ENCODE measurements around the gene KIZ. TPM values are rescaled to one million over a fixed set of nuclear protein-coding genes. Genes with fewer than 3 reads are reported as not detected.
A peak's percentile ranks its signal among the peaks of the same experiment; 100 is the strongest.

KIZ gene
- total and polyA plus RNA-seq, 7 donors = 4.6 to 26.2 (median 18.6) TPM

GRCh38 chr20:21133404-21133803 is 7.5 kb downstream of the KIZ start:
- intact Hi-C loops (cut with DNase I) = no loop called here
- no peaks in the 10 kb centered on the region for H3K27me3 ChIP-seq (ENCODE audit: insufficient read depth in 3 of 3, low read length in 2 of 3)
- no peaks in the 10 kb centered on the region for H3K9me3 ChIP-seq
- H3K36me3 ChIP-seq (ENCODE audit: insufficient read depth in 1 of 2, low read depth in 1 of 2) = peaks cover 0 to 12% of the 10 kb centered on the region in 2 donors
- TF ChIP-seq, protein P1, sequence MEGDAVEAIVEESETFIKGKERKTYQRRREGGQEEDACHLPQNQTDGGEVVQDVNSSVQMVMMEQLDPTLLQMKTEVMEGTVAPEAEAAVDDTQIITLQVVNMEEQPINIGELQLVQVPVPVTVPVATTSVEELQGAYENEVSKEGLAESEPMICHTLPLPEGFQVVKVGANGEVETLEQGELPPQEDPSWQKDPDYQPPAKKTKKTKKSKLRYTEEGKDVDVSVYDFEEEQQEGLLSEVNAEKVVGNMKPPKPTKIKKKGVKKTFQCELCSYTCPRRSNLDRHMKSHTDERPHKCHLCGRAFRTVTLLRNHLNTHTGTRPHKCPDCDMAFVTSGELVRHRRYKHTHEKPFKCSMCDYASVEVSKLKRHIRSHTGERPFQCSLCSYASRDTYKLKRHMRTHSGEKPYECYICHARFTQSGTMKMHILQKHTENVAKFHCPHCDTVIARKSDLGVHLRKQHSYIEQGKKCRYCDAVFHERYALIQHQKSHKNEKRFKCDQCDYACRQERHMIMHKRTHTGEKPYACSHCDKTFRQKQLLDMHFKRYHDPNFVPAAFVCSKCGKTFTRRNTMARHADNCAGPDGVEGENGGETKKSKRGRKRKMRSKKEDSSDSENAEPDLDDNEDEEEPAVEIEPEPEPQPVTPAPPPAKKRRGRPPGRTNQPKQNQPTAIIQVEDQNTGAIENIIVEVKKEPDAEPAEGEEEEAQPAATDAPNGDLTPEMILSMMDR (IDR thresholded peaks at IDR 0.05) = no peak
- 33 to 56% (median 44%) methylated on average over 4 of the region's 4 CpGs for WGBS, 3 donors
- no peak overlapping the region for H3K4me3 ChIP-seq
- peaks cover 16% of the 10 kb centered on the region for H3K4me1 ChIP-seq
- ATAC-seq = peak in 3 of 4 donors; percentile 43 to 62 (median 60)
- no peak for DNase-seq
- no peak overlapping the region for H3K27ac ChIP-seq

- peaks cover 0 to 19% of the 10 kb centered on the region in 2 donors for H3K36me3 ChIP-seq (ENCODE audit: insufficient read depth in 1 of 2, low read depth in 1 of 2)
These were observed 8.2 kb downstream of the KIZ start for GRCh38 chr20:21133917-21134622.

DNA sequence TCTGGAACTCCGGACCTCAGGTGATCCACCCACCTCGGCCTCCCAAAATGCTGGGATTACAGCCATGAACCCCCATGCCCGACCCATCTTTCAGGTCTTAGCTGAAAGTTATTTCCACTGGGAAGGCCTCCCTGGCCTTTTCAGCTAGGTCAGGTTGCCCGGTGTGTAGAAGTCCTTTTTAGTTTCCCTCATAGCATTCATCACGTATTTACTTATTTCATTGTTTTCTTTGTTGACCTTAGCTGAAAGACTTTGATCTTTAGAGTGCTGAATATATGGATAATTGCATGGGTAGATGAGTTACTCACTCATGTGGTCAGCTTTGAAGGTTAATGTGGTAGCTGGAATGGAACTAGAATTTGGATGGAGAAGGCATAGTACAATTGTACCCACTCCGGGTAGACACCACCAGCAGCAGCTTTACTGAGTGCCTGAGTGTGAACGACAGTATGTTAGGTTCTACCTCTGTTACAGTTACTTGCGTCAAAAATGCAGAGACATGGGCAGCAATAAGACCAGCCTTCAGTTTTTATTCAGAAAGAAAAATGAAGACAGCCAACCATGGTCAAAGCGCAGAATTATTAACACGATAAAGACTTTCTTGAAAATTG is 9.1 kb downstream of the KIZ start:
- intact Hi-C loops (cut with DNase I) = no loop called here
- peaks cover 16% of the 10 kb centered on the region for H3K4me1 ChIP-seq
- WGBS, 3 donors = 95 to 98% (median 97%) methylated on average over 10 of the region's 10 CpGs
- H3K27ac ChIP-seq = no peak overlapping the region
- ATAC-seq (no peak), DNase-seq (no peak)
- TF ChIP-seq, protein P1 (IDR thresholded peaks at IDR 0.05) = no peak
- peaks cover 0 to 21% of the 10 kb centered on the region in 2 donors for H3K36me3 ChIP-seq (ENCODE audit: insufficient read depth in 1 of 2, low read depth in 1 of 2)
- H3K9me3 ChIP-seq = no peaks in the 10 kb centered on the region
- no peak overlapping the region for H3K4me3 ChIP-seq
- no peaks in the 10 kb centered on the region for H3K27me3 ChIP-seq (ENCODE audit: insufficient read depth in 3 of 3, low read length in 2 of 3)

More at GRCh38 chr20:21133917-21134622, 8.2 kb downstream of the KIZ start:
- no peak for DNase-seq
- intact Hi-C loops (cut with DNase I) = no loop called here
- peaks cover 16% of the 10 kb centered on the region for H3K4me1 ChIP-seq
- H3K9me3 ChIP-seq = no peaks in the 10 kb centered on the region
- H3K27me3 ChIP-seq (ENCODE audit: insufficient read depth in 3 of 3, low read length in 2 of 3) = no peaks in the 10 kb centered on the region
- 90 to 93% (median 93%) methylated on average over 16 of the region's 16 CpGs for WGBS, 3 donors
- H3K4me3 ChIP-seq = no peak overlapping the region
- no peak overlapping the region for H3K27ac ChIP-seq
- ATAC-seq = no peak
- TF ChIP-seq, protein P1 (IDR thresholded peaks at IDR 0.05) = no peak

- intact Hi-C loops (cut with DNase I) = no loop called here
- ATAC-seq (no peak), DNase-seq (no peak)
- Histone ChIP-seq H3K4me1 (peaks cover 16% of the 10 kb centered on the region), H3K4me3 (no peak overlapping the region), H3K27ac (no peak overlapping the region), H3K9me3 (no peaks in the 10 kb centered on the region), H3K36me3 (ENCODE audit: insufficient read depth in 1 of 2, low read depth in 1 of 2) (peaks cover 0 to 21% of the 10 kb centered on the region in 2 donors), H3K27me3 (ENCODE audit: insufficient read depth in 3 of 3, low read length in 2 of 3) (no peaks in the 10 kb centered on the region)
- TF ChIP-seq, protein P1 (IDR thresholded peaks at IDR 0.05) = no peak
- 94 to 95% (median 95%) methylated on average over 8 of the region's 8 CpGs for WGBS, 3 donors
These were observed 10.3 kb downstream of the KIZ start for GRCh38 chr20:21136015-21136732.
